HL-60 (cell line): ENCODE measurements around the gene BCL2.

Source experiments
- TF ChIP-seq, protein P1 (sequence below): IDR thresholded peaks from one replicate; pipeline ENCODE4 v1.5.1; 2011; ENCODE audit warnings: low read length, control low read depth, inconsistent platforms; ENCODE audit not compliant: insufficient read depth
- TF ChIP-seq, protein P2 (sequence below): IDR thresholded peaks from 2 replicates; pipeline ENCODE4 v1.6.1; 2012; ENCODE audit warnings: low read depth; ENCODE audit not compliant: insufficient replicate concordance

GRCh38 chr18:63297687-63298399 lies 21.7 kb downstream of the BCL2 start:
- TF ChIP-seq, protein P1, sequence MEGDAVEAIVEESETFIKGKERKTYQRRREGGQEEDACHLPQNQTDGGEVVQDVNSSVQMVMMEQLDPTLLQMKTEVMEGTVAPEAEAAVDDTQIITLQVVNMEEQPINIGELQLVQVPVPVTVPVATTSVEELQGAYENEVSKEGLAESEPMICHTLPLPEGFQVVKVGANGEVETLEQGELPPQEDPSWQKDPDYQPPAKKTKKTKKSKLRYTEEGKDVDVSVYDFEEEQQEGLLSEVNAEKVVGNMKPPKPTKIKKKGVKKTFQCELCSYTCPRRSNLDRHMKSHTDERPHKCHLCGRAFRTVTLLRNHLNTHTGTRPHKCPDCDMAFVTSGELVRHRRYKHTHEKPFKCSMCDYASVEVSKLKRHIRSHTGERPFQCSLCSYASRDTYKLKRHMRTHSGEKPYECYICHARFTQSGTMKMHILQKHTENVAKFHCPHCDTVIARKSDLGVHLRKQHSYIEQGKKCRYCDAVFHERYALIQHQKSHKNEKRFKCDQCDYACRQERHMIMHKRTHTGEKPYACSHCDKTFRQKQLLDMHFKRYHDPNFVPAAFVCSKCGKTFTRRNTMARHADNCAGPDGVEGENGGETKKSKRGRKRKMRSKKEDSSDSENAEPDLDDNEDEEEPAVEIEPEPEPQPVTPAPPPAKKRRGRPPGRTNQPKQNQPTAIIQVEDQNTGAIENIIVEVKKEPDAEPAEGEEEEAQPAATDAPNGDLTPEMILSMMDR, result no peak
- TF ChIP-seq, protein P2, sequence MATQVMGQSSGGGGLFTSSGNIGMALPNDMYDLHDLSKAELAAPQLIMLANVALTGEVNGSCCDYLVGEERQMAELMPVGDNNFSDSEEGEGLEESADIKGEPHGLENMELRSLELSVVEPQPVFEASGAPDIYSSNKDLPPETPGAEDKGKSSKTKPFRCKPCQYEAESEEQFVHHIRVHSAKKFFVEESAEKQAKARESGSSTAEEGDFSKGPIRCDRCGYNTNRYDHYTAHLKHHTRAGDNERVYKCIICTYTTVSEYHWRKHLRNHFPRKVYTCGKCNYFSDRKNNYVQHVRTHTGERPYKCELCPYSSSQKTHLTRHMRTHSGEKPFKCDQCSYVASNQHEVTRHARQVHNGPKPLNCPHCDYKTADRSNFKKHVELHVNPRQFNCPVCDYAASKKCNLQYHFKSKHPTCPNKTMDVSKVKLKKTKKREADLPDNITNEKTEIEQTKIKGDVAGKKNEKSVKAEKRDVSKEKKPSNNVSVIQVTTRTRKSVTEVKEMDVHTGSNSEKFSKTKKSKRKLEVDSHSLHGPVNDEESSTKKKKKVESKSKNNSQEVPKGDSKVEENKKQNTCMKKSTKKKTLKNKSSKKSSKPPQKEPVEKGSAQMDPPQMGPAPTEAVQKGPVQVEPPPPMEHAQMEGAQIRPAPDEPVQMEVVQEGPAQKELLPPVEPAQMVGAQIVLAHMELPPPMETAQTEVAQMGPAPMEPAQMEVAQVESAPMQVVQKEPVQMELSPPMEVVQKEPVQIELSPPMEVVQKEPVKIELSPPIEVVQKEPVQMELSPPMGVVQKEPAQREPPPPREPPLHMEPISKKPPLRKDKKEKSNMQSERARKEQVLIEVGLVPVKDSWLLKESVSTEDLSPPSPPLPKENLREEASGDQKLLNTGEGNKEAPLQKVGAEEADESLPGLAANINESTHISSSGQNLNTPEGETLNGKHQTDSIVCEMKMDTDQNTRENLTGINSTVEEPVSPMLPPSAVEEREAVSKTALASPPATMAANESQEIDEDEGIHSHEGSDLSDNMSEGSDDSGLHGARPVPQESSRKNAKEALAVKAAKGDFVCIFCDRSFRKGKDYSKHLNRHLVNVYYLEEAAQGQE, result no peak
